ENCODE data around the gene PAIP2.
A peak's percentile ranks its signal among the peaks of the same experiment; 100 is the strongest.
"Not testable (repeated sequence)": the region's sequence is repeated elsewhere in the genome, so short reads cannot be mapped to it uniquely, and the experiment has no call there.

The PAIP2 gene

GRCh38 chr5:139406963-139407362, 65.3 kb downstream of the PAIP2 start:
- Histone ChIP-seq H3K4me3 (ENCODE audit: low read depth in 1 of 5, low read length in 5 of 5) (no peak overlapping the region), H3K27ac (ENCODE audit: low read depth, low read length) (no peak overlapping the region), H3K36me3 (ENCODE audit: control insufficient read depth in 5 of 5, insufficient read depth in 5 of 5, low read length in 5 of 5) (no peaks in the 10 kb centered on the region)

GRCh38 chr5:139407517-139407916, 65.9 kb downstream of the PAIP2 start:
- Histone ChIP-seq H3K4me3 (ENCODE audit: low read depth in 1 of 5, low read length in 5 of 5) (no peak overlapping the region), H3K27me3 (ENCODE audit: control insufficient read depth in 5 of 5, insufficient read depth in 4 of 5, low read length in 5 of 5) (no peaks in the 10 kb centered on the region), H3K4me1 (ENCODE audit: control insufficient read depth in 5 of 5, insufficient read depth in 5 of 5, low read length in 5 of 5) (peaks cover 0 to 21% (median 14%) of the 10 kb centered on the region in 5 donors), H3K9ac (ENCODE audit: low read length in 5 of 5) (no peak overlapping the region), H3K27ac (ENCODE audit: low read depth, low read length) (no peak overlapping the region), H3K9me3 (ENCODE audit: control insufficient read depth in 5 of 5, low read length in 5 of 5) (no peaks in the 10 kb centered on the region), H3K36me3 (ENCODE audit: control insufficient read depth in 5 of 5, insufficient read depth in 5 of 5, low read length in 5 of 5) (peaks cover 0 to under 1% (median 0%) of the 10 kb centered on the region in 5 donors)

More at GRCh38 chr5:139406963-139407362, 65.3 kb downstream of the PAIP2 start:
- H3K27me3 ChIP-seq (ENCODE audit: control insufficient read depth in 5 of 5, insufficient read depth in 4 of 5, low read length in 5 of 5), result no peaks in the 10 kb centered on the region
- no peaks in the 10 kb centered on the region for H3K9me3 ChIP-seq (ENCODE audit: control insufficient read depth in 5 of 5, low read length in 5 of 5)
- peaks cover 0 to 21% (median 14%) of the 10 kb centered on the region in 5 donors for H3K4me1 ChIP-seq (ENCODE audit: control insufficient read depth in 5 of 5, insufficient read depth in 5 of 5, low read length in 5 of 5)
- no peak overlapping the region for H3K9ac ChIP-seq (ENCODE audit: low read length in 5 of 5)

- peaks cover 0 to 17% (median 10%) of the 10 kb centered on the region in 5 donors for H3K4me1 ChIP-seq (ENCODE audit: control insufficient read depth in 5 of 5, insufficient read depth in 5 of 5, low read length in 5 of 5)
- no peak overlapping the region for H3K27ac ChIP-seq (ENCODE audit: low read depth, low read length)
- no peak overlapping the region for H3K9ac ChIP-seq (ENCODE audit: low read length in 5 of 5)
- no peak overlapping the region for H3K4me3 ChIP-seq (ENCODE audit: low read depth in 1 of 5, low read length in 5 of 5)
- H3K27me3 ChIP-seq (ENCODE audit: control insufficient read depth in 5 of 5, insufficient read depth in 4 of 5, low read length in 5 of 5), result no peaks in the 10 kb centered on the region
- peaks cover 0 to 6% (median 1%) of the 10 kb centered on the region in 5 donors for H3K36me3 ChIP-seq (ENCODE audit: control insufficient read depth in 5 of 5, insufficient read depth in 5 of 5, low read length in 5 of 5)
- no peaks in the 10 kb centered on the region for H3K9me3 ChIP-seq (ENCODE audit: control insufficient read depth in 5 of 5, low read length in 5 of 5)
Measured at GRCh38 chr5:139408191-139408590, 66.5 kb downstream of the PAIP2 start.

DNA sequence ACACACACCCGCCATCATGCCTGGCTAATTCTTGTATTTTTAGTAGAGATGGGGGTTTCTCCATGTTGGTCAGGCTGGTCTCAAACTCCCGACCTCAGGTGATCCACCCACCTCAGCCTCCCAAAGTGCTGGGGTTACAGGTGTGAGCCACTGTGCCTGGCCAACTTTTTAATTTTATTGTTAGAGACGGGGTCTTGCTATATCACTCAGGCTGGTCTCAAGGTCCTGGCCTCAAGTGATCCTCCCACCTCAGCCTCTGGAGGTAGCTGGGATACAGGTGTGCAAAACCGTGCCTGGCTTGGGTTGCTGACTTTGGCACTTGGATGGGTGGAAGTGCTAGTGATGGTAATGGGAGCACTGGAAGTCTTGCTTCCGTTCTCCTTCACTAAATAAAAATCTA, 67.5 kb downstream of the PAIP2 start:
- not testable (repeated sequence) for H3K9ac ChIP-seq (ENCODE audit: low read length in 5 of 5); H3K27ac ChIP-seq (ENCODE audit: low read depth, low read length)
- peaks cover 0 to 15% (median 5%) of the 10 kb centered on the region in 5 donors for H3K4me1 ChIP-seq (ENCODE audit: control insufficient read depth in 5 of 5, insufficient read depth in 5 of 5, low read length in 5 of 5)

GRCh38 chr5:139410121-139410992, 68.7 kb downstream of the PAIP2 start:
- Histone ChIP-seq H3K27me3 (ENCODE audit: control insufficient read depth in 5 of 5, insufficient read depth in 4 of 5, low read length in 5 of 5) (no peaks in the 10 kb centered on the region), H3K4me1 (ENCODE audit: control insufficient read depth in 5 of 5, insufficient read depth in 5 of 5, low read length in 5 of 5) (peaks cover 0 to 21% (median 6%) of the 10 kb centered on the region in 5 donors), H3K4me3 (ENCODE audit: low read depth in 1 of 5, low read length in 5 of 5) (no peak overlapping the region), H3K9me3 (ENCODE audit: control insufficient read depth in 5 of 5, low read length in 5 of 5) (no peaks in the 10 kb centered on the region), H3K36me3 (ENCODE audit: control insufficient read depth in 5 of 5, insufficient read depth in 5 of 5, low read length in 5 of 5) (peaks cover 0 to 8% (median 2%) of the 10 kb centered on the region in 5 donors), H3K27ac (ENCODE audit: low read depth, low read length) (no peak overlapping the region), H3K9ac (ENCODE audit: low read length in 5 of 5) (peak overlapping the region in 1 of 5 donors; percentile 2)

More for the DNA sequence above, 67.5 kb downstream of the PAIP2 start:
- H3K36me3 ChIP-seq (ENCODE audit: control insufficient read depth in 5 of 5, insufficient read depth in 5 of 5, low read length in 5 of 5); H3K27me3 ChIP-seq (ENCODE audit: control insufficient read depth in 5 of 5, insufficient read depth in 4 of 5, low read length in 5 of 5); H3K9me3 ChIP-seq (ENCODE audit: control insufficient read depth in 5 of 5, low read length in 5 of 5); H3K4me3 ChIP-seq (ENCODE audit: low read depth in 1 of 5, low read length in 5 of 5): not testable (repeated sequence)

GRCh38 chr5:139410993-139411828, 69.6 kb downstream of the PAIP2 start:
- Histone ChIP-seq H3K27me3 (ENCODE audit: control insufficient read depth in 5 of 5, insufficient read depth in 4 of 5, low read length in 5 of 5) (no peaks in the 10 kb centered on the region), H3K9ac (ENCODE audit: low read length in 5 of 5) (peak overlapping the region in 1 of 5 donors; percentile 2), H3K27ac (ENCODE audit: low read depth, low read length) (no peak overlapping the region), H3K9me3 (ENCODE audit: control insufficient read depth in 5 of 5, low read length in 5 of 5) (no peaks in the 10 kb centered on the region), H3K4me1 (ENCODE audit: control insufficient read depth in 5 of 5, insufficient read depth in 5 of 5, low read length in 5 of 5) (peaks cover 0 to 28% (median 9%) of the 10 kb centered on the region in 5 donors), H3K36me3 (ENCODE audit: control insufficient read depth in 5 of 5, insufficient read depth in 5 of 5, low read length in 5 of 5) (peaks cover 0 to 8% (median 2%) of the 10 kb centered on the region in 5 donors), H3K4me3 (ENCODE audit: low read depth in 1 of 5, low read length in 5 of 5) (no peak overlapping the region)

GRCh38 chr5:139413153-139413552, 71.5 kb downstream of the PAIP2 start:
- Histone ChIP-seq H3K36me3 (ENCODE audit: control insufficient read depth in 5 of 5, insufficient read depth in 5 of 5, low read length in 5 of 5) (peaks cover 0 to 8% (median 2%) of the 10 kb centered on the region in 5 donors), H3K4me1 (ENCODE audit: control insufficient read depth in 5 of 5, insufficient read depth in 5 of 5, low read length in 5 of 5) (peaks cover 0 to 46% (median 9%) of the 10 kb centered on the region in 5 donors), H3K4me3 (ENCODE audit: low read depth in 1 of 5, low read length in 5 of 5) (no peak overlapping the region), H3K9me3 (ENCODE audit: control insufficient read depth in 5 of 5, low read length in 5 of 5) (no peaks in the 10 kb centered on the region), H3K27me3 (ENCODE audit: control insufficient read depth in 5 of 5, insufficient read depth in 4 of 5, low read length in 5 of 5) (no peaks in the 10 kb centered on the region), H3K9ac (ENCODE audit: low read length in 5 of 5) (no peak overlapping the region), H3K27ac (ENCODE audit: low read depth, low read length) (no peak overlapping the region)

DNA sequence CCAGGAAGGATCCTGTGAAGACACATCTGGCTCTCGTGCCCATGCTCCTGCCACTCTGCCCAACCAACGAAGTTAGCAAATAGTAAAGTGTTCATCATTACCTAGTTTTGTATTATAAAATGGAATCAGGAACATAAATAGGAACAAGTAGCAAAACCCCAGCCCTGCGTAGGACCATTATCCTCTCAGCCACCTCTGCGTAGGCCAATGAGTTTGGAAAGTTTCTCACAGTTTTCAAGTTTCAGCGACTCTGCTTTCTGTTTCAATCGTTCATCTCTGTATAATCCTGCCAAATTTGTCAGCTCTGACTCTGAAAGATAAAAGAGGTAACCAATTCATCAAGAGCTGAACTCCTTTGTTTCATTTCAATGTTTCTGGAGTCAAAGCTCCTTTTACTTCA, 72.3 kb downstream of the PAIP2 start:
- H3K4me3 ChIP-seq (ENCODE audit: low read depth in 1 of 5, low read length in 5 of 5), result no peak overlapping the region
- peaks cover 0 to 8% (median 2%) of the 10 kb centered on the region in 5 donors for H3K36me3 ChIP-seq (ENCODE audit: control insufficient read depth in 5 of 5, insufficient read depth in 5 of 5, low read length in 5 of 5)
- peak overlapping the region; percentile 58 for H3K27ac ChIP-seq (ENCODE audit: low read depth, low read length)
- no peak overlapping the region for H3K9ac ChIP-seq (ENCODE audit: low read length in 5 of 5)
- no peaks in the 10 kb centered on the region for H3K27me3 ChIP-seq (ENCODE audit: control insufficient read depth in 5 of 5, insufficient read depth in 4 of 5, low read length in 5 of 5)
- H3K9me3 ChIP-seq (ENCODE audit: control insufficient read depth in 5 of 5, low read length in 5 of 5), result no peaks in the 10 kb centered on the region
- H3K4me1 ChIP-seq (ENCODE audit: control insufficient read depth in 5 of 5, insufficient read depth in 5 of 5, low read length in 5 of 5), result peaks cover 0 to 53% (median 9%) of the 10 kb centered on the region in 5 donors

DNA sequence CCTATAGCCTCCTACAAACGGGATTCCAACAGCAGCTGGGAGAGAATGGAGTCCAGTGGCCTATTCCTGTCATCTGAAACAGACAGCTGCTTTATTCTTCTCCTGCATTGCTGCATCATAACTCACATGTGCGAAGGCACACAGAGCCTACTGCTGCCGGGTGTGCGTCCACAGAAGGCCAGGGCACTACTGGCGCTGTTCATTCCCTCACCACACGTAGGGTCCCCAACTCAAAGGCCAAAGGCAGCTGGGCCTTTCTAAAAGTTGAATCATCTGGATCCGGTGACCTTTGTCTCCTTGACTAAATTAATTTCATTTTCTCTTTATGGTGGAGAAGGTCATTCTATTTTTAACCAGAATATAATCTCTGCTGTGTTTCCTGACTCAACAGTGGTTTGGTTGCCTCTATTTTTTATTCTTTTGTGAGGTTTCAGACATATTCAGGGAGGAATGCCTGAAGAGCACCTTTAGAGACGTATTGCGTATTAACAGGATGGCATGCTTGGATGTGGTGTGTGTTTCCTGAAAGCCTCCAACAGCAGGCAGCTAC, 73.0 kb downstream of the PAIP2 start:
- peaks cover 0 to 60% (median 9%) of the 10 kb centered on the region in 5 donors for H3K4me1 ChIP-seq (ENCODE audit: control insufficient read depth in 5 of 5, insufficient read depth in 5 of 5, low read length in 5 of 5)
- no peaks in the 10 kb centered on the region for H3K9me3 ChIP-seq (ENCODE audit: control insufficient read depth in 5 of 5, low read length in 5 of 5)
- H3K27ac ChIP-seq (ENCODE audit: low read depth, low read length), result peak overlapping the region; percentile 58
- H3K9ac ChIP-seq (ENCODE audit: low read length in 5 of 5), result no peak overlapping the region
- peaks cover 0 to 12% (median 5%) of the 10 kb centered on the region in 5 donors for H3K36me3 ChIP-seq (ENCODE audit: control insufficient read depth in 5 of 5, insufficient read depth in 5 of 5, low read length in 5 of 5)
- no peak overlapping the region for H3K4me3 ChIP-seq (ENCODE audit: low read depth in 1 of 5, low read length in 5 of 5)
- H3K27me3 ChIP-seq (ENCODE audit: control insufficient read depth in 5 of 5, insufficient read depth in 4 of 5, low read length in 5 of 5), result no peaks in the 10 kb centered on the region

All from subcutaneous abdominal adipose tissue (tissue), 5 donors.